ENCODE measurements around the gene KRTAP29-1.
"Not testable (repeated sequence)": the region's sequence is repeated elsewhere in the genome, so short reads cannot be mapped to it uniquely, and the experiment has no call there.

DNA sequence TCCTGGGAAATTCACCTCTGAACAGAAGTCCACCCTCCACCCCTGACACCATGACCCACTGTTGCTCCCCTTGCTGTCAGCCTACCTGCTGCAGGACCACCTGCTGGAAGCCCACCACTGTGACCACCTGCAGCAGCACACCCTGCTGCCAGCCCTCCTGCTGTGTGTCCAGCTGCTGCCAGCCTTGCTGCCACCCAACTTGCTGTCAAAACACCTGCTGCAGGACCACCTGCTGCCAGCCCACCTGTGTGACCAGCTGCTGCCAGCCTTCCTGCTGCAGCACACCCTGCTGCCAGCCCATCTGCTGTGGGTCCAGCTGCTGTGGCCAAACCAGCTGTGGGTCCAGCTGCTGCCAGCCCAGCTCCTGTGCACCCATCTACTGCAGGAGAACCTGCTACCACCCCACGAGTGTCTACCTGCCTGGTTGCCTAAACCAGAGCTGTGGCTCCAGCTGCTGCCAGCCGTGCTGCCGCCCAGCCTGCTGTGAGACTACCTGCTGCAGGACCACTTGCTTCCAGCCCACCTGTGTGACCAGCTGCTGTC lies 26.9 kb downstream of the KRTAP29-1 start, which contains the start of gene KRTAP9-7:
- TF ChIP-seq POLR2A (IDR thresholded peaks at IDR 0.05): not testable (repeated sequence)
- TF ChIP-seq, protein P1, sequence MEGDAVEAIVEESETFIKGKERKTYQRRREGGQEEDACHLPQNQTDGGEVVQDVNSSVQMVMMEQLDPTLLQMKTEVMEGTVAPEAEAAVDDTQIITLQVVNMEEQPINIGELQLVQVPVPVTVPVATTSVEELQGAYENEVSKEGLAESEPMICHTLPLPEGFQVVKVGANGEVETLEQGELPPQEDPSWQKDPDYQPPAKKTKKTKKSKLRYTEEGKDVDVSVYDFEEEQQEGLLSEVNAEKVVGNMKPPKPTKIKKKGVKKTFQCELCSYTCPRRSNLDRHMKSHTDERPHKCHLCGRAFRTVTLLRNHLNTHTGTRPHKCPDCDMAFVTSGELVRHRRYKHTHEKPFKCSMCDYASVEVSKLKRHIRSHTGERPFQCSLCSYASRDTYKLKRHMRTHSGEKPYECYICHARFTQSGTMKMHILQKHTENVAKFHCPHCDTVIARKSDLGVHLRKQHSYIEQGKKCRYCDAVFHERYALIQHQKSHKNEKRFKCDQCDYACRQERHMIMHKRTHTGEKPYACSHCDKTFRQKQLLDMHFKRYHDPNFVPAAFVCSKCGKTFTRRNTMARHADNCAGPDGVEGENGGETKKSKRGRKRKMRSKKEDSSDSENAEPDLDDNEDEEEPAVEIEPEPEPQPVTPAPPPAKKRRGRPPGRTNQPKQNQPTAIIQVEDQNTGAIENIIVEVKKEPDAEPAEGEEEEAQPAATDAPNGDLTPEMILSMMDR (IDR thresholded peaks at IDR 0.05): not testable (repeated sequence)

All from esophagus squamous epithelium (tissue), 4 donors.